ENCODE results near the gene HLX.

GRCh38 chr1:220902916-220903315 is 23.7 kb downstream of the HLX start:
- TF ChIP-seq CTCF (conservative IDR thresholded peaks at IDR 0.05; ENCODE audit: low read depth, low read length) = no peak
- TF ChIP-seq EZH2 (IDR thresholded peaks at IDR 0.05; ENCODE audit: borderline replicate concordance, low read depth, low read length, poor library complexity, severe bottlenecking) = no peak
